WERI-Rb-1 (cell line): ENCODE results near the gene KLRF2.

ENCODE experiments used
- DNase-seq: peaks from one replicate; pipeline ENCODE4 v3.0.0-alpha.2; 2020
- H3K27ac ChIP-seq: fragments of 250-450 bp; sonication (Bioruptor Pico); 2 replicates; pipeline ENCODE4 v1.5.1; 2020; ENCODE audit warnings: mild to moderate bottlenecking, moderate library complexity
- H3K27me3 ChIP-seq: fragments of 250-450 bp; sonication (Bioruptor Pico); 2 replicates; pipeline ENCODE4 v1.5.1; 2021; ENCODE audit warnings: mild to moderate bottlenecking, low read depth, moderate library complexity; ENCODE audit not compliant: insufficient read depth, severe bottlenecking
- H3K36me3 ChIP-seq: fragments of 250-450 bp; sonication (Bioruptor Pico); 2 replicates; pipeline ENCODE4 v1.5.1; 2020; ENCODE audit warnings: mild to moderate bottlenecking, moderate library complexity
- H3K4me3 ChIP-seq: 2 replicates; pipeline ENCODE4 v1.5.1; 2011; ENCODE audit warnings: low read depth, mild to moderate bottlenecking, control low read depth, low read length
- H3K9me3 ChIP-seq: fragments of 250-450 bp; sonication (Bioruptor Pico); 2 replicates; pipeline ENCODE4 v1.5.1; 2021; ENCODE audit warnings: mild to moderate bottlenecking, moderate library complexity; ENCODE audit not compliant: severe bottlenecking
- TF ChIP-seq, protein P1 (sequence below): IDR thresholded peaks from 2 replicates; pipeline ENCODE4 v1.5.1; 2011; ENCODE audit warnings: low read depth, mild to moderate bottlenecking, control low read depth, inconsistent platforms, low read length

Gene KLRF2

GRCh38 chr12:9895215-9895971, 14.1 kb downstream of the KLRF2 start:
- H3K36me3 ChIP-seq, result no peaks in the 10 kb centered on the region

GRCh38 chr12:9897535-9897934, 16.2 kb downstream of the KLRF2 start:
- no peak overlapping the region for H3K27ac ChIP-seq
- DNase-seq, result no peak
- no peaks in the 10 kb centered on the region for H3K9me3 ChIP-seq
- no peaks in the 10 kb centered on the region for H3K36me3 ChIP-seq
- no peak overlapping the region for H3K4me3 ChIP-seq
- H3K27me3 ChIP-seq, result no peaks in the 10 kb centered on the region
- TF ChIP-seq, protein P1, sequence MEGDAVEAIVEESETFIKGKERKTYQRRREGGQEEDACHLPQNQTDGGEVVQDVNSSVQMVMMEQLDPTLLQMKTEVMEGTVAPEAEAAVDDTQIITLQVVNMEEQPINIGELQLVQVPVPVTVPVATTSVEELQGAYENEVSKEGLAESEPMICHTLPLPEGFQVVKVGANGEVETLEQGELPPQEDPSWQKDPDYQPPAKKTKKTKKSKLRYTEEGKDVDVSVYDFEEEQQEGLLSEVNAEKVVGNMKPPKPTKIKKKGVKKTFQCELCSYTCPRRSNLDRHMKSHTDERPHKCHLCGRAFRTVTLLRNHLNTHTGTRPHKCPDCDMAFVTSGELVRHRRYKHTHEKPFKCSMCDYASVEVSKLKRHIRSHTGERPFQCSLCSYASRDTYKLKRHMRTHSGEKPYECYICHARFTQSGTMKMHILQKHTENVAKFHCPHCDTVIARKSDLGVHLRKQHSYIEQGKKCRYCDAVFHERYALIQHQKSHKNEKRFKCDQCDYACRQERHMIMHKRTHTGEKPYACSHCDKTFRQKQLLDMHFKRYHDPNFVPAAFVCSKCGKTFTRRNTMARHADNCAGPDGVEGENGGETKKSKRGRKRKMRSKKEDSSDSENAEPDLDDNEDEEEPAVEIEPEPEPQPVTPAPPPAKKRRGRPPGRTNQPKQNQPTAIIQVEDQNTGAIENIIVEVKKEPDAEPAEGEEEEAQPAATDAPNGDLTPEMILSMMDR, result no peak

More at GRCh38 chr12:9895215-9895971, 14.1 kb downstream of the KLRF2 start:
- no peak overlapping the region for H3K27ac ChIP-seq
- H3K4me3 ChIP-seq, result no peak overlapping the region
- no peaks in the 10 kb centered on the region for H3K9me3 ChIP-seq
- DNase-seq, result no peak
- TF ChIP-seq, protein P1, result no peak
- no peaks in the 10 kb centered on the region for H3K27me3 ChIP-seq

DNA sequence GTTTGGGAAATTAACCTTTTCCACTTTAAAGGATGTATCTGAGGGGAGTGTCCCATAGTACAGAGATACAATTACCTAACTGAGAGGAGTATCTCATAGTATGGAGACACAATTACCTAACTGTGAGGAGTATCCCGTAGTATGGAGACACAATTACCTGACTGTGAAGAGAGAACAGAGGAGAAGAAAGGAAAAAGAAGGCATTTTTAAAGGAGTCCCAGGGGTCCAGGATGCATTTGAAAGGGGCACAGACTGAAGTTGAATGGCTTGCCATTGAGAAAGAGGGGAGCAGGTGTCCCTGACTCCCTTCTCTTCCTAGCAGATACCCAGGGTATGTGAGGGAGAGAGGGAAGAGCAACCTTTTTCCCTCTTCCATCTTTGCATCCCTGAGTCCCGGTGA, 17.9 kb downstream of the KLRF2 start:
- H3K27me3 ChIP-seq, result no peaks in the 10 kb centered on the region
- no peaks in the 10 kb centered on the region for H3K36me3 ChIP-seq
- H3K27ac ChIP-seq, result no peak overlapping the region
- no peaks in the 10 kb centered on the region for H3K9me3 ChIP-seq
- TF ChIP-seq, protein P1, result no peak
- no peak overlapping the region for H3K4me3 ChIP-seq
- no peak for DNase-seq

DNA sequence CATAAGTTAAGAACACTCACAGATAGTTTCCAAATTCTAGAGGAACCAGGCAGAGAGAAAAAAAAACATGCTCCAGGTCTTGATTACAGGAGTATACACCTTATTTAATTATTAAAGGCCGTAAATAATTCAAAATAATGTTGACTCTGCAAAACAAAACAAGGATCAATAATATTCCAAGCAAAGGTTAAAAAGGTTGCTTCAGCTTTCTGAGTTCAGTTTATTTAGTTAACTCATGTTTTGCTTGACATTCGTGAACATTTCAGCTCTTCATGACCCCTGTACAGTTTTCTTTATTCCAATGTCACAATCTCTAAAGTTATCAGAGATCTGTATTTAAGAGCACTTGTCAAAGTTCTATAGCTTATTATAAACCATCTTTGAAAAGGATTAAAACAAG, 19.6 kb downstream of the KLRF2 start:
- H3K27ac ChIP-seq, result no peak overlapping the region
- H3K36me3 ChIP-seq, result no peaks in the 10 kb centered on the region
- DNase-seq, result no peak
- no peak overlapping the region for H3K4me3 ChIP-seq
- TF ChIP-seq, protein P1, result no peak
- no peaks in the 10 kb centered on the region for H3K9me3 ChIP-seq
- no peaks in the 10 kb centered on the region for H3K27me3 ChIP-seq

GRCh38 chr12:9902539-9903228, 21.4 kb downstream of the KLRF2 start:
- no peak for DNase-seq
- no peaks in the 10 kb centered on the region for H3K36me3 ChIP-seq
- no peak overlapping the region for H3K27ac ChIP-seq
- TF ChIP-seq, protein P1, result no peak
- no peak overlapping the region for H3K4me3 ChIP-seq
- no peaks in the 10 kb centered on the region for H3K27me3 ChIP-seq
- H3K9me3 ChIP-seq, result no peaks in the 10 kb centered on the region
